Endothelial cell of umbilical vein (primary cell): ENCODE results near the gene RBM20. TPM values are rescaled to one million over a fixed set of nuclear protein-coding genes. Genes with fewer than 3 reads are reported as not detected.
A peak's percentile ranks its signal among the peaks of the same experiment; 100 is the strongest.

ENCODE experiments used
- BruUV-seq: library from RNA; stranded (reverse); fragments of 400-500 nt; replicated peaks from 2 replicates; lab custom pipeline; 2021; lab: Mats Ljungman, UMichigan
- CTCF ChIA-PET: fragments of 300-600, 350-600 bp; sonication (Branson Sonifier 250); formaldehyde crosslinking; loops from one replicate; lab custom pipeline; 2021; ENCODE audit warnings: antibody characterized with exemption, inconsistent platforms; lab: Charles Lee
- POLR2A ChIA-PET: fragments of 300-600, 350-600 bp; sonication (Branson Sonifier 250); formaldehyde crosslinking; loops from one replicate; lab custom pipeline; 2021; ENCODE audit warnings: antibody characterized with exemption, inconsistent platforms; lab: Charles Lee
- DNase-seq: peaks from one replicate; pipeline ENCODE4 v3.0.0-alpha.2; 2011; ENCODE audit warnings: low read depth, low spot score
- FAIRE-seq: peaks from 2 replicates; lab custom pipeline; 2011; peaks lifted over from hg19 to GRCh38; lab: Jason Lieb, UNC
- H2AFZ ChIP-seq: 2 replicates; pipeline ENCODE4 v1.6.0; 2012; ENCODE audit warnings: low read depth, low read length, control low read depth, inconsistent platforms
- H3K27ac ChIP-seq: 2 replicates; pipeline ENCODE4 v1.5.1; 2011; ENCODE audit warnings: low read depth, mild to moderate bottlenecking, control low read depth, low read length, moderate library complexity; ENCODE audit not compliant: insufficient read depth
- H3K27me3 ChIP-seq, 2 experiments: 2 replicates each; pipeline versions ENCODE4 v1.6.0 to v1.6.1; 2011; ENCODE audit warnings: low read length in 2 of 2, mixed read lengths in 1 of 2; ENCODE audit not compliant: control insufficient read depth in 2 of 2, insufficient read depth in 2 of 2
- H3K36me3 ChIP-seq, 2 experiments: 2 replicates in 1 of 2; 3 replicates in 1 of 2; pipeline ENCODE4 v1.5.1; 2011; ENCODE audit warnings: low read length in 2 of 2, mild to moderate bottlenecking in 1 of 2, moderate library complexity in 1 of 2; ENCODE audit not compliant: control insufficient read depth in 2 of 2, insufficient read depth in 2 of 2; ENCODE audit errors: extremely low read depth in 1 of 2
- H3K4me1 ChIP-seq: 3 replicates; pipeline ENCODE4 v1.5.1; 2011; ENCODE audit warnings: mild to moderate bottlenecking, low read length; ENCODE audit not compliant: control insufficient read depth, insufficient read depth; ENCODE audit errors: extremely low read depth
- H3K4me2 ChIP-seq: 2 replicates; pipeline ENCODE4 v1.6.1; 2011; ENCODE audit warnings: low read length, control low read depth, mixed read lengths; ENCODE audit not compliant: insufficient read depth
- H3K4me3 ChIP-seq, 3 experiments: fragments of 200-600 bp in 1 of 3; sonication (generic), shearing (Covaris generic) in 1 of 3; replicated peaks in 1 of 3; 2 replicates each; pipeline ENCODE4 v1.5.1; 2011 to 2016; ENCODE audit warnings: control low read depth in 3 of 3, low read length in 3 of 3, mild to moderate bottlenecking in 2 of 3, inconsistent platforms in 1 of 3, low read depth in 1 of 3, moderate library complexity in 1 of 3; ENCODE audit not compliant: insufficient read depth in 1 of 3
- H3K79me2 ChIP-seq: 2 replicates; pipeline ENCODE4 v1.6.0; 2012; ENCODE audit warnings: low read length, inconsistent platforms; ENCODE audit not compliant: control insufficient read depth, insufficient read depth
- H3K9ac ChIP-seq: replicated peaks from 2 replicates; pipeline ENCODE3; 2011; ENCODE audit warnings: low read length, control low read depth; ENCODE audit not compliant: insufficient read depth; ENCODE audit errors: extremely low read depth
- H3K9me1 ChIP-seq: replicated peaks from 3 replicates; pipeline ENCODE4 v1.6.0; 2011; ENCODE audit warnings: mild to moderate bottlenecking, low read length; ENCODE audit not compliant: control insufficient read depth, insufficient read depth; ENCODE audit errors: extremely low read depth
- H3K9me3 ChIP-seq: replicated peaks from 2 replicates; pipeline ENCODE4 v1.5.1; 2012; ENCODE audit warnings: low read length, inconsistent platforms; ENCODE audit not compliant: control insufficient read depth, insufficient read depth
- H4K20me1 ChIP-seq: replicated peaks from 2 replicates; pipeline ENCODE3; 2011; ENCODE audit warnings: mild to moderate bottlenecking, low read length; ENCODE audit not compliant: control insufficient read depth, insufficient read depth; ENCODE audit errors: extremely low read depth
- EZH2 ChIP-seq: IDR thresholded peaks from 2 replicates; pipeline ENCODE4 v1.6.1; 2012; ENCODE audit warnings: borderline replicate concordance, low read depth, mild to moderate bottlenecking, moderate library complexity, low read length, inconsistent platforms; ENCODE audit not compliant: severe bottlenecking
- FOS ChIP-seq: IDR thresholded peaks from 2 replicates; pipeline ENCODE4 v1.6.1; 2011; ENCODE audit warnings: mild to moderate bottlenecking, low read length, moderate library complexity, borderline replicate concordance; ENCODE audit not compliant: insufficient read depth
- GATA2 ChIP-seq: IDR thresholded peaks from 2 replicates; pipeline ENCODE4 v1.7.0; 2011; ENCODE audit warnings: low read depth, mild to moderate bottlenecking, moderate library complexity, mixed read lengths, low read length; ENCODE audit not compliant: insufficient read length, insufficient read depth
- JUN ChIP-seq: IDR thresholded peaks from 2 replicates; pipeline ENCODE4 v1.6.1; 2011; ENCODE audit warnings: borderline replicate concordance, low read depth; ENCODE audit not compliant: insufficient read length, insufficient read depth
- MYC ChIP-seq: IDR thresholded peaks from one replicate; pipeline ENCODE4 v1.6.1; 2011; ENCODE audit warnings: mild to moderate bottlenecking, low read depth, low read length
- POLR2A ChIP-seq: IDR thresholded peaks from 2 replicates; pipeline ENCODE4 v1.6.1; 2012; ENCODE audit warnings: low read depth, mild to moderate bottlenecking, control low read depth, low read length
- POLR2AphosphoS5 ChIP-seq: IDR thresholded peaks from 2 replicates; pipeline ENCODE4 v1.6.1; 2012; ENCODE audit warnings: low read depth, mild to moderate bottlenecking, control low read depth, low read length, moderate library complexity; ENCODE audit not compliant: insufficient read depth
- dilution Hi-C: fragments of 300-500 bp; cut with MboI; formaldehyde crosslinking; loops from one replicate; pipeline ENCODE4 v1.15.0; 2019; ENCODE audit warnings: low sequenced_read_pairs; ENCODE audit not compliant: extremely low pct_ligation_motif_present
- intact Hi-C: fragments of 100-400 bp; cut with micrococcal nuclease; formaldehyde crosslinking; loops from one replicate; pipeline ENCODE4 v1.10.0; 2022
- polyA plus RNA-seq, 4 experiments: library from polyadenylated mRNA; depleted of rRNA in 3 of 4; stranded (reverse) in 3 of 4; unstranded in 1 of 4; fragments of >200 nt; gene quantifications; 2 replicates each; pipeline versions ENCODE4 v1.2.1 to v1.2.3, GENCODE V29; 2011 to 2012; ENCODE audit warnings: missing spikeins in 1 of 4
- total RNA-seq: library from RNA; stranded (reverse); gene quantifications from 2 replicates; pipeline ENCODE4 v1.2.3, GENCODE V29; 2021
- TF ChIP-seq, protein P1 (sequence below): IDR thresholded peaks from 2 replicates; pipeline ENCODE4 v1.6.1; 2011; ENCODE audit not compliant: insufficient read depth, insufficient read length
- TF ChIP-seq, protein P2 (sequence below), 2 donors: IDR thresholded peaks; 1 replicate in 1 of 2; 2 replicates in 1 of 2; pipeline ENCODE4 v1.5.1; 2011; ENCODE audit warnings: low read length in 2 of 2, mild to moderate bottlenecking in 2 of 2, moderate library complexity in 2 of 2, control low read depth in 1 of 2, inconsistent platforms in 1 of 2, low read depth in 1 of 2; ENCODE audit not compliant: insufficient read depth in 1 of 2; ENCODE audit errors: extremely low read depth in 1 of 2

The RBM20 gene
- total and polyA plus RNA-seq, 2 donors (not counting 3 experiments of a cell fraction or from before 2014, with no cell fraction given): 0.04 TPM; not detected in 1

DNA sequence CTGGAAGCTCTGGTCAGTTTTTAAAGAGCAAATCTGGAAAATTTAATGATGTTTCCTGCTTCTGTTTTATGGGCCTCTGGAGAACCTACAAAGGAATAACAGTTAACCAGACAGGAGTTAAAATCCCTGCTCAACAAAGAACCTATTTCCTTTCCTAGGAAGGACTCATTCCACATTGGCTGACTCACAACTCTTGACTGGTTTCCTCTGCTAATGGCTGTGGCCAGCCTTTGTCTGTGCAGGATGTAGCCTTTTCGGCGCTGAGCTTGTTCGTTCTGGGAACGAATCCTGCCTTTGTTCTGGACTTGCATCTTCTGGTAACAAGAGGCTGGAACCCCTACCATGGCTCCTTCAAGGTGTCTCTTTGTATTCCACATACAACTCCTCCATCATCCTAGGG lies 114.8 kb downstream of the RBM20 start:
- dilution Hi-C loops: no loop called here
- H3K4me2 ChIP-seq: peak overlapping the region; percentile 40

More for the DNA sequence above, 114.8 kb downstream of the RBM20 start:
- Histone ChIP-seq H3K36me3 (no peaks in the 10 kb centered on the region), H3K4me1 (peaks cover 18% of the 10 kb centered on the region), H3K9ac (peak overlapping the region; percentile 18), H3K9me1 (no peaks in the 10 kb centered on the region), H3K27me3 (peaks cover 0 to 8% of the 10 kb centered on the region in 2 experiments), H4K20me1 (no peaks in the 10 kb centered on the region), H3K27ac (peak overlapping the region; percentile 64), H3K9me3 (no peaks in the 10 kb centered on the region), H3K4me3 (no peak overlapping the region), H3K79me2 (no peaks in the 10 kb centered on the region), H2AFZ (peak overlapping the region; percentile 86)
- BruUV-seq: no TSS peak
- TF ChIP-seq POLR2AphosphoS5 (peak; percentile 61), MYC (no peak), JUN (peak; percentile 68), GATA2 (no peak), EZH2 (no peak), FOS (peak; percentile 88), POLR2A (peak; percentile 72)
- TF ChIP-seq, protein P1, sequence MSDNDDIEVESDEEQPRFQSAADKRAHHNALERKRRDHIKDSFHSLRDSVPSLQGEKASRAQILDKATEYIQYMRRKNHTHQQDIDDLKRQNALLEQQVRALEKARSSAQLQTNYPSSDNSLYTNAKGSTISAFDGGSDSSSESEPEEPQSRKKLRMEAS: no peak
- TF ChIP-seq, protein P2, sequence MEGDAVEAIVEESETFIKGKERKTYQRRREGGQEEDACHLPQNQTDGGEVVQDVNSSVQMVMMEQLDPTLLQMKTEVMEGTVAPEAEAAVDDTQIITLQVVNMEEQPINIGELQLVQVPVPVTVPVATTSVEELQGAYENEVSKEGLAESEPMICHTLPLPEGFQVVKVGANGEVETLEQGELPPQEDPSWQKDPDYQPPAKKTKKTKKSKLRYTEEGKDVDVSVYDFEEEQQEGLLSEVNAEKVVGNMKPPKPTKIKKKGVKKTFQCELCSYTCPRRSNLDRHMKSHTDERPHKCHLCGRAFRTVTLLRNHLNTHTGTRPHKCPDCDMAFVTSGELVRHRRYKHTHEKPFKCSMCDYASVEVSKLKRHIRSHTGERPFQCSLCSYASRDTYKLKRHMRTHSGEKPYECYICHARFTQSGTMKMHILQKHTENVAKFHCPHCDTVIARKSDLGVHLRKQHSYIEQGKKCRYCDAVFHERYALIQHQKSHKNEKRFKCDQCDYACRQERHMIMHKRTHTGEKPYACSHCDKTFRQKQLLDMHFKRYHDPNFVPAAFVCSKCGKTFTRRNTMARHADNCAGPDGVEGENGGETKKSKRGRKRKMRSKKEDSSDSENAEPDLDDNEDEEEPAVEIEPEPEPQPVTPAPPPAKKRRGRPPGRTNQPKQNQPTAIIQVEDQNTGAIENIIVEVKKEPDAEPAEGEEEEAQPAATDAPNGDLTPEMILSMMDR (IDR thresholded peaks at IDR 0.05; ENCODE audit: extremely low read depth in 1 of 2, insufficient read depth in 1 of 2, low read depth in 1 of 2, low read length in 2 of 2): no peak
- ChIA-PET CTCF (interaction anchor here (0.8 to 1.8 kb wide), 12 partner anchors 10 to 1556 kb away, joined by 3 to 15 read pairs (median 4); partner anchors contain the start of gene PDCD4), POLR2A (interaction anchor here (1.0 to 1.1 kb wide), 2 partner anchors 11 to 113 kb away, joined by 3 to 8 read pairs; partner anchors contain the start of gene PDCD4)
- FAIRE-seq: peak; percentile 100
- intact Hi-C loops: loop anchor here (1.0 kb wide), 3 partner anchors 11 to 160 kb away; partner anchors contain the start of genes BBIP1, PDCD4 and SHOC2
- DNase-seq: peak; percentile 89
